B cell (primary cell): ENCODE data around the gene COX6B1. TPM values are rescaled to one million over a fixed set of nuclear protein-coding genes. Genes with fewer than 3 reads are reported as not detected.

Experiments used
- ATAC-seq: fragments of 200-7000 bp; cut with Tn5 transposase; one replicate; pipeline ENCODE4 v1.10.0; 2021; ENCODE audit warnings: low read depth, mild to moderate bottlenecking, moderate number of reproducible peaks, moderate library complexity
- CTCF ChIA-PET: fragments of 350-600 bp; sonication (Branson Sonifier 250); formaldehyde crosslinking; loops from one replicate; lab custom pipeline; 2021; ENCODE audit warnings: antibody characterized with exemption, inconsistent platforms; lab: Charles Lee
- POLR2A ChIA-PET: fragments of 350-600 bp; sonication (Branson Sonifier 250); formaldehyde crosslinking; loops from one replicate; lab custom pipeline; 2021; ENCODE audit warnings: antibody characterized with exemption; lab: Charles Lee
- DNase-seq: peaks from one replicate; pipeline ENCODE4 v3.0.0; 2013
- H2AFZ ChIP-seq: 2 replicates; pipeline ENCODE4 v1.6.1; 2012; ENCODE audit warnings: mild to moderate bottlenecking, low read depth, low read length; ENCODE audit not compliant: insufficient read depth, poor library complexity, severe bottlenecking
- H3K27ac ChIP-seq, 2 donors: 1 replicate in 1 of 2; 2 replicates in 1 of 2; pipeline ENCODE4 v1.5.1; 2012 to 2013; ENCODE audit warnings: low read length in 2 of 2, mild to moderate bottlenecking in 2 of 2, moderate library complexity in 1 of 2
- H3K27me3 ChIP-seq, 4 experiments: fragments of 200-600 bp in 1 of 4; sonication (generic) in 1 of 4; replicated peaks in 1 of 4; 1 replicate in 2 of 4; 2 replicates in 2 of 4; pipeline versions ENCODE4 v1.6.1 to v1.7.0; 2013 to 2016; ENCODE audit warnings: low read length in 3 of 4, mild to moderate bottlenecking in 2 of 4, mixed read lengths in 1 of 4, moderate library complexity in 1 of 4; ENCODE audit not compliant: insufficient read depth in 4 of 4, control insufficient read depth in 3 of 4; ENCODE audit errors: control extremely low read depth in 1 of 4
- H3K36me3 ChIP-seq, 2 experiments: replicated peaks in 1 of 2; 1 replicate in 1 of 2; 2 replicates in 1 of 2; pipeline versions ENCODE4 v1.6.1 to v1.7.1; 2013; ENCODE audit warnings: low read length in 1 of 2; ENCODE audit not compliant: insufficient read depth in 2 of 2, control insufficient read depth in 1 of 2; ENCODE audit errors: control extremely low read depth in 1 of 2, extremely low read depth in 1 of 2
- H3K4me1 ChIP-seq, 2 donors: fragments of 200-600 bp in 1 of 2; sonication (generic) in 1 of 2; 1 replicate in 1 of 2; 2 replicates in 1 of 2; pipeline versions ENCODE4 v1.5.1 to v1.6.1; 2013 to 2017; ENCODE audit warnings: low read length in 2 of 2; ENCODE audit not compliant: control insufficient read depth in 2 of 2, insufficient read depth in 2 of 2
- H3K4me2 ChIP-seq: replicated peaks from 2 replicates; pipeline ENCODE3; 2012; ENCODE audit warnings: mild to moderate bottlenecking, low read depth, low read length; ENCODE audit not compliant: poor library complexity, severe bottlenecking
- H3K4me3 ChIP-seq, 5 experiments: fragments of 200-600 bp in 1 of 5; sonication (generic) in 1 of 5; 1 replicate in 3 of 5; 2 replicates in 2 of 5; pipeline versions ENCODE4 v1.5.1 to v1.7.0; 2011 to 2016; ENCODE audit warnings: low read length in 4 of 5, mild to moderate bottlenecking in 4 of 5, low read depth in 2 of 5, control low read depth in 1 of 5, moderate library complexity in 1 of 5; ENCODE audit not compliant: insufficient read depth in 1 of 5; ENCODE audit errors: control extremely low read depth in 1 of 5, extremely low read depth in 1 of 5
- H3K79me2 ChIP-seq: fragments of 200-600 bp; sonication (generic); one replicate; pipeline ENCODE4 v1.6.0; 2016; ENCODE audit warnings: low read length; ENCODE audit not compliant: control insufficient read depth, insufficient read depth
- H3K9ac ChIP-seq: fragments of 200-600 bp; sonication (generic); 2 replicates; pipeline ENCODE4 v1.6.1; 2017; ENCODE audit warnings: mild to moderate bottlenecking, low read length, moderate library complexity
- H3K9me3 ChIP-seq, 3 donors: one replicate each; pipeline versions ENCODE4 v1.6.1 to v1.7.1; 2013; ENCODE audit warnings: low read length in 2 of 3; ENCODE audit not compliant: control insufficient read depth in 2 of 3, insufficient read depth in 1 of 3; ENCODE audit errors: control extremely low read depth in 1 of 3
- H4K20me1 ChIP-seq: 2 replicates; pipeline ENCODE4 v1.6.0; 2012; ENCODE audit warnings: mild to moderate bottlenecking, low read length; ENCODE audit not compliant: insufficient read depth, control insufficient read depth, poor library complexity, severe bottlenecking
- H3K27ac Mint-ChIP-seq: one replicate; pipeline ENCODE4 v1.8.0; 2021; ENCODE audit warnings: mixed read lengths
- H3K27me3 Mint-ChIP-seq: one replicate; pipeline ENCODE4 v1.8.0; 2021; ENCODE audit warnings: mixed read lengths
- H3K4me1 Mint-ChIP-seq: one replicate; pipeline ENCODE4 v1.8.0; 2021; ENCODE audit warnings: mixed read lengths
- H3K4me3 Mint-ChIP-seq: one replicate; pipeline ENCODE4 v1.8.0; 2021; ENCODE audit warnings: mixed read lengths
- H3K9me3 Mint-ChIP-seq: one replicate; pipeline ENCODE4 v1.8.0; 2022; ENCODE audit warnings: mixed read lengths; ENCODE audit not compliant: insufficient read depth
- CTCF ChIP-seq: fragments of 200-600 bp; IDR thresholded peaks from one replicate; pipeline ENCODE4 v1.8.0; 2022; ENCODE audit warnings: antibody characterized with exemption, mild to moderate bottlenecking
- EZH2 ChIP-seq: IDR thresholded peaks from 2 replicates; pipeline ENCODE4 v1.6.1; 2012; ENCODE audit warnings: borderline replicate concordance, low read depth, mild to moderate bottlenecking, moderate library complexity, low read length; ENCODE audit not compliant: insufficient read depth, poor library complexity, severe bottlenecking
- WGBS: methylation state at CpG from one replicate; pipeline ENCODE4 v1.1.5; 2013; ENCODE audit warnings: missing lambda C conversion rate; ENCODE audit not compliant: insufficient coverage; 5-methylcytosine and 5-hydroxymethylcytosine counted together
- intact Hi-C: fragments of 100-400 bp; cut with micrococcal nuclease; formaldehyde crosslinking; loops from one replicate; pipeline ENCODE4 v1.10.0; 2022
- polyA minus RNA-seq: library from RNA; depleted of rRNA, polyadenylated mRNA; stranded (reverse); fragments of >200 nt; gene quantifications from 2 replicates; pipeline ENCODE4 v1.2.3, GENCODE V29; 2012
- polyA plus RNA-seq: library from polyadenylated mRNA; depleted of rRNA; stranded (reverse); fragments of >200 nt; gene quantifications from 2 replicates; pipeline ENCODE4 v1.2.3, GENCODE V29; 2012
- total RNA-seq, 2 donors: library from RNA; stranded (reverse); fragments of 120-200 nt in 1 of 2; gene quantifications; 1 replicate in 1 of 2; 2 replicates in 1 of 2; pipeline versions ENCODE4 v1.2.3 to v1.2.4, GENCODE V29; 2013 to 2022

Gene COX6B1, protein sequence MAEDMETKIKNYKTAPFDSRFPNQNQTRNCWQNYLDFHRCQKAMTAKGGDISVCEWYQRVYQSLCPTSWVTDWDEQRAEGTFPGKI
- total RNA-seq (214 and 215 TPM in 2 replicates), polyA plus RNA-seq (202 and 387 TPM in 2 replicates), polyA minus RNA-seq (193 and 261 TPM in 2 replicates)
- 295 TPM for total RNA-seq (2013)

DNA sequence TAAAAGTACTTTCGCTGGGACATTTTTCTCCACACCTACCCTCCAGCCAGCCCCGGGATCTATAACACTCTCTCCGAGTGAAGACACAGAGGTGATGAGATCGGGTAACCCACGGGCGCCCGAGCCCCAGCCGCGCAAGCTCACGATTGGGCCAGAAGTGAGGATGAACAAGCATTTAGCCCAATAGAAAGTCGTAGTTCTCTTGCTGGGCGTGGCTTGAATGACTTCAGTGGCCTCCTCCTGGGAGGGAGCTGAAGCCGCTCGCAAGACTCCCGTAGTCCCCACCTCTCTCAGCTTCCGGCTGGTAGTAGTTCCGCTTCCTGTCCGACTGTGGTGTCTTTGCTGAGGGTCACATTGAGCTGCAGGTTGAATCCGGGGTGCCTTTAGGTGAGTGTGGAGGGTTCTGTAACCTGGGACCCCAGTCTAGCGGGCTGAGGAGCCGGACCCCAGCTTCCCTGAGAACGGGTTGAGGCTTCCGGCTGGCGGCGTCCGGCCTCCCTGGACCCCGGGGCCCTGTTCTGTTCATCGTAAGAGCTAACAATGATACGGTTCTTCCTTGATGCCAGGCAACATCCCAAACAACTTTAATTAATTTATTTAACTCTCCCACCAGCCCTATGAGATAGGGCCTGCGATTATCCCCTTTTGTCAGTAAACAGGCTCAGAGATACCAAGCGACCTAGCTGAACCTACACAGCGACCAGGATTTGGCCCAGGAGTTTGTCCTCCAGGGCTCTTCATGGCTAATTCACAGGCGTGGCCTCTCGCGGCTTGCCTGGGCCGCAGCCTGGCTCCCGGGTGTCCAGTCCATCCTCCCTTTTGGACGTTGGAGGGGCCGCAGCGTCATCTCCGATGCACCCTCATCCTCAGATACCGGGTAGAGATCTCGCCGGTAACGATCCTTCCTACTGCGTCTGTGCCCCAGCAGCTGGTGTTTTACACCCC lies at the start of gene COX6B1:
TSS of gene COX6B1 (plus strand) at position 307 of the 945 bp plus-strand sequence. CDS start 2,921 bp downstream, outside the sequence.
- peaks cover 42% of the 10 kb centered on the region for H3K79me2 ChIP-seq
- peak within 1 kb of the TSS; percentile 87 for H3K27ac Mint-ChIP-seq
- H3K9ac ChIP-seq, result peak within 1 kb of the TSS; percentile 75
- DNase-seq, result peak; percentile 96
- peak within 1 kb of the TSS; percentile 69 to 88 (median 85) for H3K4me3 ChIP-seq
- H3K9me3 Mint-ChIP-seq, result no peaks in the 10 kb centered on the region
- no peaks in the 10 kb centered on the region for H3K27me3 Mint-ChIP-seq
- no peak for TF ChIP-seq EZH2
- TF ChIP-seq CTCF, result no peak
- H3K4me3 Mint-ChIP-seq, result peak within 1 kb of the TSS; percentile 94
- peaks cover 13% of the 10 kb centered on the region for H4K20me1 ChIP-seq
- peaks cover 1 to 17% of the 10 kb centered on the region in 2 experiments for H3K36me3 ChIP-seq
- WGBS, result under 1% methylated on average over 43 of the region's 46 CpGs
- peaks cover 44% of the 10 kb centered on the region for H3K4me1 Mint-ChIP-seq
- H3K27ac ChIP-seq, result peak within 1 kb of the TSS; percentile 64 to 80
- intact Hi-C loops, result loop anchor here (1.0 to 10.0 kb wide), 9 partner anchors 20 to 1947 kb away; partner anchors contain the start of genes ARHGAP33, HAUS5, LIN37 and OVOL3
- peak within 1 kb of the TSS; percentile 85 for H3K4me2 ChIP-seq
- ATAC-seq, result peak; percentile 65
- POLR2A ChIA-PET, result interaction anchor here (0.6 to 1.0 kb wide), 5 partner anchors 35 to 283 kb away, joined by 3 to 7 read pairs (median 3); partner anchors contain the start of genes HAUS5, PSENEN and U2AF1L4
- peaks cover 0 to 5% (median 0%) of the 10 kb centered on the region in 3 donors for H3K9me3 ChIP-seq
- H2AFZ ChIP-seq, result peak within 1 kb of the TSS; percentile 87
- CTCF ChIA-PET, result interaction anchor here (0.8 to 1.2 kb wide), 2 partner anchors 26 to 54 kb away, joined by 3 to 6 read pairs; no protein-coding TSS in a partner anchor
- H3K4me1 ChIP-seq, result peaks cover 14 to 43% of the 10 kb centered on the region in 2 donors
- H3K27me3 ChIP-seq, result no peaks in the 10 kb centered on the region
